Stimulated activated CD4-positive, alpha-beta T cell treated with anti-CD3 and anti-CD28 coated beads, Interleukin-2, amount 100 ng/mL, for 24 hours (primary cell): ENCODE data around the gene TSBP1.
"Not testable (repeated sequence)": the region's sequence is repeated elsewhere in the genome, so short reads cannot be mapped to it uniquely, and the experiment has no call there.

Experiments used
- DNase-seq, 2 donors: peaks; one replicate each; pipeline ENCODE4 v3.0.0-alpha.2; 2020

TSBP1 gene

GRCh38 chr6:32375739-32376529 is 4.2 kb upstream of the TSBP1 start:
- DNase-seq: no peak

GRCh38 chr6:32371229-32371628 is 474 bp downstream of the TSBP1 start:
- no peak for DNase-seq

- no peak for DNase-seq
Measured at GRCh38 chr6:32370505-32370904, 1.2 kb downstream of the TSBP1 start.

GRCh38 chr6:32369660-32370059 is 2.0 kb downstream of the TSBP1 start:
- no peak for DNase-seq

- no peak for DNase-seq
Measured at GRCh38 chr6:32367644-32368043, 4.1 kb downstream of the TSBP1 start.

- DNase-seq: not testable (repeated sequence)
Measured at GRCh38 chr6:32359225-32359624, 12.5 kb downstream of the TSBP1 start.

- not testable (repeated sequence) for DNase-seq
Measured at GRCh38 chr6:32358548-32358947, 13.2 kb downstream of the TSBP1 start.

GRCh38 chr6:32355018-32355417 is 16.7 kb downstream of the TSBP1 start:
- DNase-seq: no peak

- no peak for DNase-seq
Measured at GRCh38 chr6:32353348-32353747, 18.4 kb downstream of the TSBP1 start.

- DNase-seq: no peak
Measured at GRCh38 chr6:32340242-32340641, 31.5 kb downstream of the TSBP1 start.

- no peak for DNase-seq
Measured at GRCh38 chr6:32337186-32337805, 34.4 kb downstream of the TSBP1 start.

GRCh38 chr6:32332433-32332832 is 39.3 kb downstream of the TSBP1 start:
- DNase-seq: no peak

GRCh38 chr6:32329141-32329540 is 42.6 kb downstream of the TSBP1 start:
- DNase-seq: no peak

- no peak for DNase-seq
Measured at GRCh38 chr6:32327103-32327502, 44.6 kb downstream of the TSBP1 start.

GRCh38 chr6:32318501-32318900 is 53.2 kb downstream of the TSBP1 start:
- DNase-seq: no peak

GRCh38 chr6:32317541-32317940 is 54.2 kb downstream of the TSBP1 start:
- no peak for DNase-seq

- DNase-seq: no peak
Measured at GRCh38 chr6:32313964-32314363, 57.7 kb downstream of the TSBP1 start.

GRCh38 chr6:32298632-32299336 is 72.9 kb downstream of the TSBP1 start:
- DNase-seq: no peak

- not testable (repeated sequence) for DNase-seq
Measured at GRCh38 chr6:32294980-32295379, 76.7 kb downstream of the TSBP1 start.

GRCh38 chr6:32294566-32294965 is 77.1 kb downstream of the TSBP1 start:
- no peak for DNase-seq

GRCh38 chr6:32293695-32294094 is 78.0 kb downstream of the TSBP1 start:
- no peak for DNase-seq

- DNase-seq: no peak
Measured at GRCh38 chr6:32291543-32291942, 80.2 kb downstream of the TSBP1 start.

GRCh38 chr6:32290886-32291450 is 80.7 kb downstream of the TSBP1 start:
- no peak for DNase-seq

- DNase-seq: no peak
Measured at GRCh38 chr6:32288426-32288825, 83.3 kb downstream of the TSBP1 start.
